HepG2 (cell line): ENCODE results near the gene ATL2. TPM values are rescaled to one million over a fixed set of nuclear protein-coding genes. Genes with fewer than 3 reads are reported as not detected.

Experiments
- ATAC-seq: fragments of 200-7000 bp; cut with Tn5 transposase; 3 replicates; pipeline ENCODE4 v1.9.1; 2020; ENCODE audit warnings: mild to moderate bottlenecking, moderate library complexity
- BruUV-seq: library from RNA; stranded (reverse); fragments of 400-500 nt; replicated peaks from 2 replicates; lab custom pipeline; 2021; lab: Mats Ljungman, UMichigan
- CTCF ChIA-PET: fragments of 300-600 bp; formaldehyde crosslinking; extraction: SDS; loops from one replicate; lab custom pipeline; 2021; ENCODE audit warnings: low total read pairs, inconsistent platforms, low intra/inter-chr PET ratio; lab: Yijun Ruan, JAX
- POLR2A ChIA-PET: fragments of 350-600 bp; sonication (Branson Sonifier 250); formaldehyde crosslinking; loops from one replicate; lab custom pipeline; 2020; ENCODE audit warnings: antibody characterized with exemption, inconsistent platforms; lab: Yijun Ruan, JAX
- DNase-seq: peaks from one replicate; pipeline ENCODE4 v3.0.0-alpha.2; 2015; ENCODE audit warnings: low spot score
- FAIRE-seq: peaks from 3 replicates; lab custom pipeline; 2011; peaks lifted over from hg19 to GRCh38; lab: Jason Lieb, UNC
- H2AFZ ChIP-seq: one replicate; pipeline ENCODE4 v1.6.1; 2011; ENCODE audit warnings: low read length, inconsistent platforms
- H3K27ac ChIP-seq: fragments of 300-600 bp; 3 replicates; pipeline ENCODE4 v1.8.0; 2011; ENCODE audit warnings: mixed run types, mild to moderate bottlenecking, mixed read lengths, low read length, inconsistent platforms; ENCODE audit not compliant: insufficient read depth; ENCODE audit errors: extremely low read length
- H3K27me3 ChIP-seq, 2 experiments: fragments of 200-600 bp in 1 of 2; 2 replicates in 1 of 2; 3 replicates in 1 of 2; pipeline versions ENCODE4 v1.6.0 to v1.8.0; 2011; ENCODE audit warnings: low read length in 2 of 2, mild to moderate bottlenecking in 2 of 2, moderate library complexity in 2 of 2, inconsistent platforms in 1 of 2; ENCODE audit not compliant: insufficient read depth in 2 of 2, control insufficient read depth in 1 of 2
- H3K36me3 ChIP-seq, 2 experiments: fragments of 200-600 bp in 1 of 2; replicated peaks in 1 of 2; 2 replicates in 1 of 2; 3 replicates in 1 of 2; pipeline versions ENCODE4 v1.5.1 to v1.8.0; 2011; ENCODE audit warnings: low read length in 2 of 2, inconsistent platforms in 1 of 2; ENCODE audit not compliant: insufficient read depth in 2 of 2, control insufficient read depth in 1 of 2
- H3K4me1 ChIP-seq: 2 replicates; pipeline ENCODE4 v1.5.1; 2012; ENCODE audit warnings: low read length, inconsistent platforms; ENCODE audit not compliant: insufficient read depth
- H3K4me2 ChIP-seq: 2 replicates; pipeline ENCODE4 v1.6.0; 2011; ENCODE audit warnings: low read depth, low read length, inconsistent platforms
- H3K4me3 ChIP-seq, 3 experiments: fragments of 200-600 bp in 1 of 3; sonication (generic), shearing (Covaris generic) in 1 of 3; replicated peaks in 1 of 3; 2 replicates each; pipeline ENCODE4 v1.5.1; 2011 to 2016; ENCODE audit warnings: low read length in 3 of 3, inconsistent platforms in 2 of 3, low read depth in 2 of 3, mild to moderate bottlenecking in 2 of 3, control low read depth in 1 of 3, mixed read lengths in 1 of 3; ENCODE audit not compliant: insufficient read depth in 1 of 3
- H3K79me2 ChIP-seq: one replicate; pipeline ENCODE4 v1.6.1; 2011; ENCODE audit warnings: low read length, inconsistent platforms; ENCODE audit not compliant: insufficient read depth
- H3K9ac ChIP-seq: 2 replicates; pipeline ENCODE4 v1.6.0; 2011; ENCODE audit warnings: mild to moderate bottlenecking, low read depth, low read length, inconsistent platforms; ENCODE audit not compliant: insufficient read depth
- H3K9me3 ChIP-seq: 2 replicates; pipeline ENCODE4 v1.5.1; 2012; ENCODE audit warnings: mild to moderate bottlenecking, low read length
- H4K20me1 ChIP-seq: 2 replicates; pipeline ENCODE4 v1.6.0; 2011; ENCODE audit warnings: inconsistent platforms, mild to moderate bottlenecking, low read length, moderate library complexity; ENCODE audit not compliant: insufficient read depth
- KDM5A ChIP-seq: fragments of 200-600 bp; sonication (generic); IDR thresholded peaks from 2 replicates; pipeline ENCODE4 v1.7.0; 2018; ENCODE audit warnings: antibody characterized with exemption, mild to moderate bottlenecking, low read length, borderline replicate concordance
- SATB2 ChIP-seq: sonication (generic); formaldehyde crosslinking; IDR thresholded peaks from 2 replicates; pipeline ENCODE4 v1.5.0; 2020; ENCODE audit warnings: missing genetic modification reagents
- ZFP36L1 ChIP-seq: sonication (generic); formaldehyde crosslinking; IDR thresholded peaks from 2 replicates; pipeline ENCODE4 v1.8.0; 2022; ENCODE audit warnings: mild to moderate bottlenecking, missing genetic modification reagents, moderate library complexity
- in situ Hi-C: cut with HindIII; loops from 2 replicates; pipeline ENCODE4 v1.10.0; 2017; ENCODE audit warnings: low pct_unique_long_range_greater_than_20kb; ENCODE audit not compliant: extremely low pct_ligation_motif_present
- intact Hi-C: fragments of 100-400 bp; cut with micrococcal nuclease; formaldehyde crosslinking; loops from one replicate; pipeline ENCODE4 v1.10.0; 2022; ENCODE audit not compliant: unreplicated experiment
- polyA plus RNA-seq, 8 experiments: library from polyadenylated mRNA; depleted of rRNA in 3 of 8; stranded (reverse) in 7 of 8; unstranded in 1 of 8; fragments of >200 nt; fragmentation: Illumina TruSeq in 4 of 8; extraction: Trizol in 4 of 8; gene quantifications; 2 replicates each; pipeline versions ENCODE4 v1.2.1 to v1.2.3, GENCODE V29; 2011 to 2016; ENCODE audit warnings: low read depth in 4 of 8, missing spikeins in 1 of 8, mixed read lengths in 1 of 8; ENCODE audit not compliant: insufficient read depth in 1 of 8
- total RNA-seq, 5 experiments: library from RNA; depleted of rRNA; stranded (reverse); fragments of >200 nt; fragmentation: Illumina TruSeq; extraction: Trizol; gene quantifications; 2 replicates each; pipeline ENCODE4 v1.2.3, GENCODE V29; 2016; ENCODE audit warnings: low read depth in 1 of 5
- TF ChIP-seq, protein P1 (sequence below): sonication (generic); formaldehyde crosslinking; IDR thresholded peaks from 2 replicates; pipeline ENCODE4 v1.8.0; 2022; ENCODE audit warnings: mild to moderate bottlenecking, missing genetic modification reagents, moderate library complexity
- TF ChIP-seq, protein P2 (sequence below): sonication (generic); formaldehyde crosslinking; IDR thresholded peaks from 2 replicates; pipeline ENCODE4 v1.8.1; 2022; ENCODE audit warnings: low read depth, mild to moderate bottlenecking, missing genetic modification reagents
- TF ChIP-seq, protein P3 (sequence below): IDR thresholded peaks from 2 replicates; pipeline ENCODE4 v1.6.1; 2016

The ATL2 gene
- total and polyA plus RNA-seq, 2 of the 13 experiments (the other 11 are each of a cell fraction or from before 2014, with no cell fraction given): 56.5 to 119 TPM

DNA sequence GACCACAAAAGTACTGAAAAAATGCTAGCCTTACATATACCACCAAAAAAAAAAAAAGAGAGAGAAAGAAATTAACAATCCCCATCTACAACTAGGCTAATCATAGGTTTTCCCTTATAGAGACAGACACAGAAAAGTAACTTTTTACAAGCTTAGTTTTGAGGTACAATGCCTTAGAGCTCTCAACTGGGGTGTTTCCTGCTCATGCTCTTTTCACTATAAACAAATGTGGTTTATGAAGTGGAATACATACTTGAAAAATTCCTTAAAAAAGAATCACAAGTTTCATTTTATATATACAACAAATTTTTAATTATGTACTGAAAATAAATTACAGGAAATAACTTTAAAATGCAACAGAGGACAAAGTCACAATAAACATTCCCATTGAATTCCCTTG lies 82.5 kb downstream of the ATL2 start:
- intact Hi-C loops: no loop called here
- FAIRE-seq (no peak), ATAC-seq (no peak)
- CTCF ChIA-PET: no interaction called here
- Histone ChIP-seq H3K9ac (no peak overlapping the region), H3K27me3 (no peaks in the 10 kb centered on the region), H4K20me1 (no peaks in the 10 kb centered on the region), H3K79me2 (no peaks in the 10 kb centered on the region), H3K4me3 (no peak overlapping the region), H3K4me2 (no peak overlapping the region)
- BruUV-seq: no TSS peak
- in situ Hi-C loops: no loop called here
- TF ChIP-seq, protein P1, sequence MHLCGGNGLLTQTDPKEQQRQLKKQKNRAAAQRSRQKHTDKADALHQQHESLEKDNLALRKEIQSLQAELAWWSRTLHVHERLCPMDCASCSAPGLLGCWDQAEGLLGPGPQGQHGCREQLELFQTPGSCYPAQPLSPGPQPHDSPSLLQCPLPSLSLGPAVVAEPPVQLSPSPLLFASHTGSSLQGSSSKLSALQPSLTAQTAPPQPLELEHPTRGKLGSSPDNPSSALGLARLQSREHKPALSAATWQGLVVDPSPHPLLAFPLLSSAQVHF (CRISPR knock-in tag): no peak
- TF ChIP-seq KDM5A: no peak
- TF ChIP-seq, protein P2, sequence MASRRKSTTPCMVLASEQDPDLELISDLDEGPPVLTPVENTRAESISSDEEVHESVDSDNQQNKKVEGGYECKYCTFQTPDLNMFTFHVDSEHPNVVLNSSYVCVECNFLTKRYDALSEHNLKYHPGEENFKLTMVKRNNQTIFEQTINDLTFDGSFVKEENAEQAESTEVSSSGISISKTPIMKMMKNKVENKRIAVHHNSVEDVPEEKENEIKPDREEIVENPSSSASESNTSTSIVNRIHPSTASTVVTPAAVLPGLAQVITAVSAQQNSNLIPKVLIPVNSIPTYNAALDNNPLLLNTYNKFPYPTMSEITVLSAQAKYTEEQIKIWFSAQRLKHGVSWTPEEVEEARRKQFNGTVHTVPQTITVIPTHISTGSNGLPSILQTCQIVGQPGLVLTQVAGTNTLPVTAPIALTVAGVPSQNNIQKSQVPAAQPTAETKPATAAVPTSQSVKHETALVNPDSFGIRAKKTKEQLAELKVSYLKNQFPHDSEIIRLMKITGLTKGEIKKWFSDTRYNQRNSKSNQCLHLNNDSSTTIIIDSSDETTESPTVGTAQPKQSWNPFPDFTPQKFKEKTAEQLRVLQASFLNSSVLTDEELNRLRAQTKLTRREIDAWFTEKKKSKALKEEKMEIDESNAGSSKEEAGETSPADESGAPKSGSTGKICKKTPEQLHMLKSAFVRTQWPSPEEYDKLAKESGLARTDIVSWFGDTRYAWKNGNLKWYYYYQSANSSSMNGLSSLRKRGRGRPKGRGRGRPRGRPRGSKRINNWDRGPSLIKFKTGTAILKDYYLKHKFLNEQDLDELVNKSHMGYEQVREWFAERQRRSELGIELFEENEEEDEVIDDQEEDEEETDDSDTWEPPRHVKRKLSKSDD (CRISPR knock-in tag): no peak
- no peak for TF ChIP-seq ZFP36L1
- TF ChIP-seq, protein P3, sequence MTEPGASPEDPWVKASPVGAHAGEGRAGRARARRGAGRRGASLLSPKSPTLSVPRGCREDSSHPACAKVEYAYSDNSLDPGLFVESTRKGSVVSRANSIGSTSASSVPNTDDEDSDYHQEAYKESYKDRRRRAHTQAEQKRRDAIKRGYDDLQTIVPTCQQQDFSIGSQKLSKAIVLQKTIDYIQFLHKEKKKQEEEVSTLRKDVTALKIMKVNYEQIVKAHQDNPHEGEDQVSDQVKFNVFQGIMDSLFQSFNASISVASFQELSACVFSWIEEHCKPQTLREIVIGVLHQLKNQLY: no peak
- no peak for TF ChIP-seq SATB2 (CRISPR knock-in tag)
- TF ChIP-seq, all 625 proteins: peak for 0
- no peak for DNase-seq
- Histone ChIP-seq H3K4me1 (no peaks in the 10 kb centered on the region), H3K27ac (no peak overlapping the region), H3K36me3 (peaks cover 14 to 37% of the 10 kb centered on the region in 2 experiments), H2AFZ (no peak overlapping the region), H3K9me3 (no peaks in the 10 kb centered on the region)
- POLR2A ChIA-PET: no interaction called here
